K562 (cell line): ENCODE measurements around the gene MRPL27. TPM values are rescaled to one million over a fixed set of nuclear protein-coding genes. Genes with fewer than 3 reads are reported as not detected.

ENCODE experiments used
- ATF2 ChIP-seq: sonication (generic); formaldehyde crosslinking; IDR thresholded peaks from 2 replicates; pipeline ENCODE4 v1.8.1; 2022; ENCODE audit warnings: missing genetic modification reagents
- BCL6 ChIP-seq: fragments of 250-450 bp; sonication (Bioruptor Pico); IDR thresholded peaks from 2 replicates; pipeline ENCODE4 v1.4.0; 2020
- BCLAF1 ChIP-seq, 2 experiments: fragments of 450-650 bp in 1 of 2; IDR thresholded peaks; 2 replicates each; pipeline ENCODE4 v1.6.1; 2011 to 2017; ENCODE audit warnings: low read depth in 2 of 2, antibody characterized with exemption in 1 of 2, borderline replicate concordance in 1 of 2, low read length in 1 of 2, mild to moderate bottlenecking in 1 of 2, mixed read lengths in 1 of 2; ENCODE audit not compliant: control insufficient read depth in 1 of 2
- CHCHD3 ChIP-seq: fragments of 250-450 bp; sonication (Bioruptor Pico); IDR thresholded peaks from 2 replicates; pipeline ENCODE4 v2.1.2; 2022; ENCODE audit warnings: mild to moderate bottlenecking
- EGR1 ChIP-seq: fragments of 450-650 bp; conservative IDR thresholded peaks from 2 replicates; pipeline ENCODE4 v1.6.1; 2017; ENCODE audit warnings: mild to moderate bottlenecking
- HOXB6 ChIP-seq: fragments of 250-450 bp; sonication (Bioruptor Pico); IDR thresholded peaks from 2 replicates; pipeline ENCODE4 v1.5.1; 2022; ENCODE audit warnings: mild to moderate bottlenecking, borderline replicate concordance
- KDM1A ChIP-seq, 2 experiments: fragments of 450-650 bp; IDR thresholded peaks; 2 replicates each; pipeline ENCODE4 v1.6.1; 2016; ENCODE audit warnings: mild to moderate bottlenecking in 2 of 2
- KDM5B ChIP-seq: fragments of 200-600 bp; sonication (generic); IDR thresholded peaks from 2 replicates; pipeline ENCODE4 v1.6.1; 2012; ENCODE audit warnings: low read depth, mild to moderate bottlenecking, moderate library complexity, low read length, control low read depth, inconsistent platforms; ENCODE audit not compliant: insufficient replicate concordance
- NFRKB ChIP-seq: fragments of 450-650 bp; IDR thresholded peaks from 2 replicates; pipeline ENCODE4 v1.6.1; 2016; ENCODE audit warnings: low read depth
- RBBP5 ChIP-seq: fragments of 200-600 bp; sonication (generic); IDR thresholded peaks from 2 replicates; pipeline ENCODE4 v1.6.1; 2012; ENCODE audit warnings: borderline replicate concordance, mild to moderate bottlenecking, low read length, control low read depth, inconsistent platforms; ENCODE audit not compliant: insufficient read depth, poor library complexity, severe bottlenecking
- SFPQ ChIP-seq: fragments of 200-400 bp; formaldehyde crosslinking; IDR thresholded peaks from 2 replicates; pipeline ENCODE4 v1.6.1; 2017; ENCODE audit warnings: mild to moderate bottlenecking, low read depth, low read length, moderate library complexity
- TGIF2 ChIP-seq: sonication (generic); formaldehyde crosslinking; IDR thresholded peaks from 2 replicates; pipeline ENCODE4 v1.8.1; 2022; ENCODE audit warnings: mild to moderate bottlenecking, missing genetic modification reagents, moderate library complexity
- ZNF830 ChIP-seq: fragments of 250-450 bp; sonication (Bioruptor Pico); IDR thresholded peaks from 2 replicates; pipeline ENCODE4 v1.5.0; 2021; ENCODE audit warnings: mild to moderate bottlenecking
- polyA plus RNA-seq, 8 experiments: library from polyadenylated mRNA; depleted of rRNA in 4 of 8; stranded (reverse) in 5 of 8; unstranded in 3 of 8; fragments of >200 nt; fragmentation: Nextera tagmentation in 2 of 8; fragmentation: Illumina TruSeq in 1 of 8; extraction: Ambion mirVana in 2 of 8; extraction: Trizol in 1 of 8; gene quantifications; 2 replicates each; pipeline versions ENCODE4 v1.2.1 to v1.2.3, GENCODE V29; 2011 to 2014; ENCODE audit warnings: inconsistent platforms in 1 of 8, missing spikeins in 1 of 8
- total RNA-seq, 7 experiments: library from RNA; depleted of rRNA in 6 of 7; stranded (reverse); fragments of >200 nt in 6 of 7; fragmentation: Illumina TruSeq in 2 of 7; extraction: Trizol in 2 of 7; gene quantifications; 2 replicates each; pipeline versions ENCODE4 v1.2.1 to v1.2.3, GENCODE V29; 2011 to 2021; ENCODE audit warnings: low replicate concordance in 1 of 7

MRPL27 gene
- total and polyA plus RNA-seq, 9 of the 15 experiments (the other 6 are each of a cell fraction or from before 2014, with no cell fraction given) = 96.3 to 401 (median 142) TPM

GRCh38 chr17:50372758-50373556 lies at the start of gene MRPL27, which contains the start of gene EME1 (continued):
- TF ChIP-seq BCLAF1 (IDR thresholded peaks at IDR 0.05; ENCODE audit: borderline replicate concordance in 1 of 2, control insufficient read depth in 1 of 2, low read depth in 2 of 2, low read length in 1 of 2) (no peak), KDM1A (IDR thresholded peaks at IDR 0.05) (no peak), BCL6 (CRISPR knock-in tag) (0 out of 2 replicates have a peak, but pooled peaks have one; percentile 21), RBBP5 (peak; percentile 97), SFPQ (no peak), EGR1 (peak; percentile 56), ATF2 (no peak), NFRKB (peak; percentile 98), KDM5B (peak; percentile 87), ZNF830 (CRISPR knock-in tag) (no peak), TGIF2 (CRISPR knock-in tag) (no peak), CHCHD3 (CRISPR knock-in tag) (no peak), HOXB6 (CRISPR knock-in tag) (no peak)
